ENCODE results near the gene ZNF485.
A peak's percentile ranks its signal among the peaks of the same experiment; 100 is the strongest.
"Not testable (repeated sequence)": the region's sequence is repeated elsewhere in the genome, so short reads cannot be mapped to it uniquely, and the experiment has no call there.

ZNF485 gene

GRCh38 chr10:43606323-43607198, at the start of gene ZNF485:
Gene ZNF485, plus strand, starts transcription at chr10:43606438. Its CDS starts 613 bp downstream, at chr10:43607051.
- peak; percentile 53 to 68 for DNase-seq
- peak within 1 kb of the TSS; percentile 72 to 93 for H3K27ac Mint-ChIP-seq
- ATAC-seq = peak; percentile 94
- peaks cover 10 to 40% of the 10 kb centered on the region in 2 donors for H3K9me3 Mint-ChIP-seq
- H3K4me1 Mint-ChIP-seq = peaks cover 50% of the 10 kb centered on the region
- H3K27me3 Mint-ChIP-seq = no peaks in the 10 kb centered on the region
- peak within 1 kb of the TSS; percentile 82 to 86 for H3K4me3 Mint-ChIP-seq

GRCh38 chr10:43557214-43557613, 49.0 kb upstream of the ZNF485 start:
- DNase-seq = no peak
- no peaks in the 10 kb centered on the region for H3K4me1 Mint-ChIP-seq

GRCh38 chr10:43569681-43570080, 36.6 kb upstream of the ZNF485 start:
- no peak overlapping the region for H3K4me3 Mint-ChIP-seq
- H3K4me1 Mint-ChIP-seq = peaks cover 23% of the 10 kb centered on the region
- ATAC-seq = no peak

More at GRCh38 chr10:43557214-43557613, 49.0 kb upstream of the ZNF485 start:
- ATAC-seq = no peak
- Mint-ChIP-seq H3K4me3 (no peak overlapping the region), H3K27ac (no peak overlapping the region), H3K9me3 (peaks cover 53 to 71% of the 10 kb centered on the region in 2 donors), H3K27me3 (no peaks in the 10 kb centered on the region)

DNA sequence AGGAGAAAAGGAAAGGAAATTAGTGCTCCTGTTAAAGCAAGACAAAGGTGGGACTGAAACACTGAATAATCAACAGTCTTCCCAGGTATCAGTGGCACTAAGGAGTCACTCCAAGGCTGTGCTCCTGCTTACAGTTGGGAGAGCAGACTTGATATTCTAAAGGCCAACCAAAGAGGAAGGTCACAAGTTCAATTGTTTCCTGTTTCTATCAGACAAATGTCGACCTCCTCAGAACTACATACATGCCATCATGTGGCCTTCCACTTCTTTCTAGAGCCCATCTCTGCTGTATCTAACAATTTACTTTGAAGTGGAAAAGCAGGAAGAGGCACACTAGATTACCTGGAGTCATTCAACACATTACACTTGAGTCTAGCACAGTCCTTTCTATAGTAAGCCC, 35.3 kb upstream of the ZNF485 start:
- no peak overlapping the region for H3K27ac Mint-ChIP-seq
- no peaks in the 10 kb centered on the region for H3K27me3 Mint-ChIP-seq
- ATAC-seq (no peak), DNase-seq (no peak)
- no peak overlapping the region for H3K4me3 Mint-ChIP-seq
- peaks cover 35% of the 10 kb centered on the region for H3K4me1 Mint-ChIP-seq
- H3K9me3 Mint-ChIP-seq = peaks cover 14 to 23% of the 10 kb centered on the region in 2 donors

More at GRCh38 chr10:43569681-43570080, 36.6 kb upstream of the ZNF485 start:
- Mint-ChIP-seq H3K9me3 (peaks cover 2 to 10% of the 10 kb centered on the region in 2 donors), H3K27ac (no peak overlapping the region), H3K27me3 (no peaks in the 10 kb centered on the region)
- no peak for DNase-seq

- peaks cover 43% of the 10 kb centered on the region for H3K4me1 Mint-ChIP-seq
- H3K9me3 Mint-ChIP-seq = peaks cover 29 to 42% of the 10 kb centered on the region in 2 donors
- H3K27ac Mint-ChIP-seq = no peak overlapping the region
- DNase-seq (no peak), ATAC-seq (no peak)
- no peaks in the 10 kb centered on the region for H3K27me3 Mint-ChIP-seq
- H3K4me3 Mint-ChIP-seq = peak overlapping the region; percentile 32 to 68
Observed at GRCh38 chr10:43573250-43574000, 32.8 kb upstream of the ZNF485 start.

GRCh38 chr10:43574001-43574892, 32.0 kb upstream of the ZNF485 start, which contains the start of gene ZNF239:
Gene ZNF239, minus strand, starts transcription at chr10:43574616. Its CDS starts 16,537 bp downstream, at chr10:43558079.
- peak within 1 kb of the TSS; percentile 49 to 86 for H3K27ac Mint-ChIP-seq
- peaks cover 34 to 42% of the 10 kb centered on the region in 2 donors for H3K9me3 Mint-ChIP-seq
- H3K4me1 Mint-ChIP-seq = peaks cover 43% of the 10 kb centered on the region

GRCh38 chr10:43574906-43575305, 31.3 kb upstream of the ZNF485 start:
- Mint-ChIP-seq H3K4me3 (peak overlapping the region; percentile 84 to 88), H3K9me3 (peaks cover 34 to 42% of the 10 kb centered on the region in 2 donors), H3K27me3 (no peaks in the 10 kb centered on the region), H3K27ac (peak overlapping the region; percentile 49 to 86), H3K4me1 (peaks cover 43% of the 10 kb centered on the region)
- ATAC-seq (no peak), DNase-seq (no peak)

More at GRCh38 chr10:43574001-43574892, 32.0 kb upstream of the ZNF485 start, which contains the start of gene ZNF239:
- H3K27me3 Mint-ChIP-seq = no peaks in the 10 kb centered on the region
- DNase-seq (peak; percentile 74 to 89), ATAC-seq (peak; percentile 97)
- peak within 1 kb of the TSS; percentile 84 to 88 for H3K4me3 Mint-ChIP-seq

- H3K4me3 Mint-ChIP-seq = peak overlapping the region in 1 of 2 donors; percentile 11
- H3K27me3 Mint-ChIP-seq = no peaks in the 10 kb centered on the region
- peaks cover 34 to 42% of the 10 kb centered on the region in 2 donors for H3K9me3 Mint-ChIP-seq
- H3K27ac Mint-ChIP-seq = peak overlapping the region in 1 of 2 donors; percentile 3
- H3K4me1 Mint-ChIP-seq = peaks cover 38% of the 10 kb centered on the region
- ATAC-seq (no peak), DNase-seq (no peak)
Observed at GRCh38 chr10:43576062-43576461, 30.2 kb upstream of the ZNF485 start.

DNA sequence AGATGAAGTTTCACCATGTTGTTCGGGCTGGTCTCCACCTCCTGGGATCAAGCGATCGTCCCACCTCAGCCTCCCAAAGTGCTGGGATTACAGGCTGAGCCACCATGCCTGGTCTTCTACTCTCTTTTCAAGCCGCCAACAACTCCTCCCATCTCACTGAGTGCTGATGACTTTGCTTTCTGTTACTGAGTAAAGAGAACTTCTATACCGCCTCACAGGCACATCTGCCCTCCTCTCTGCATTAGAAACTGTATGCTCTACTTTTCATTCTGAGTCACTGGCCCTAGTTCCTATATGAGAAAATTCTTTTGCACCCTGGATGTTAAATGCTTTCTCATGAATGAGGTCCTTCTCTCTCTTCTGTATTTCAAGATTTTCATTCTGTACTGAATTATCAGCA, 29.7 kb upstream of the ZNF485 start:
- Mint-ChIP-seq H3K27ac (no peak overlapping the region), H3K27me3 (no peaks in the 10 kb centered on the region), H3K9me3 (peaks cover 34 to 42% of the 10 kb centered on the region in 2 donors), H3K4me1 (peaks cover 33% of the 10 kb centered on the region), H3K4me3 (no peak overlapping the region)
- ATAC-seq (no peak), DNase-seq (no peak)

GRCh38 chr10:43584051-43584450, 22.2 kb upstream of the ZNF485 start:
- Mint-ChIP-seq H3K27me3 (peaks cover under 1% of the 10 kb centered on the region), H3K9me3 (no peaks in the 10 kb centered on the region), H3K4me3 (no peak overlapping the region), H3K27ac (no peak overlapping the region), H3K4me1 (peaks cover 9% of the 10 kb centered on the region)
- DNase-seq (no peak), ATAC-seq (no peak)

GRCh38 chr10:43585046-43585445, 21.2 kb upstream of the ZNF485 start:
- DNase-seq (no peak), ATAC-seq (no peak)
- peaks cover 10% of the 10 kb centered on the region for H3K27me3 Mint-ChIP-seq
- no peaks in the 10 kb centered on the region for H3K9me3 Mint-ChIP-seq
- H3K27ac Mint-ChIP-seq = no peak overlapping the region
- H3K4me3 Mint-ChIP-seq = no peak overlapping the region
- H3K4me1 Mint-ChIP-seq = peaks cover 9% of the 10 kb centered on the region

GRCh38 chr10:43585981-43586729, 20.1 kb upstream of the ZNF485 start:
- Mint-ChIP-seq H3K4me1 (peaks cover 9% of the 10 kb centered on the region), H3K27ac (no peak overlapping the region), H3K4me3 (no peak overlapping the region), H3K9me3 (no peaks in the 10 kb centered on the region), H3K27me3 (peaks cover 14% of the 10 kb centered on the region)
- DNase-seq (no peak), ATAC-seq (no peak)

- H3K4me1 Mint-ChIP-seq, H3K27ac Mint-ChIP-seq, H3K4me3 Mint-ChIP-seq, DNase-seq, ATAC-seq, H3K9me3 Mint-ChIP-seq: not testable (repeated sequence)
- H3K27me3 Mint-ChIP-seq = peaks cover 14% of the 10 kb centered on the region
Observed at GRCh38 chr10:43586730-43587115, 19.5 kb upstream of the ZNF485 start.

DNA sequence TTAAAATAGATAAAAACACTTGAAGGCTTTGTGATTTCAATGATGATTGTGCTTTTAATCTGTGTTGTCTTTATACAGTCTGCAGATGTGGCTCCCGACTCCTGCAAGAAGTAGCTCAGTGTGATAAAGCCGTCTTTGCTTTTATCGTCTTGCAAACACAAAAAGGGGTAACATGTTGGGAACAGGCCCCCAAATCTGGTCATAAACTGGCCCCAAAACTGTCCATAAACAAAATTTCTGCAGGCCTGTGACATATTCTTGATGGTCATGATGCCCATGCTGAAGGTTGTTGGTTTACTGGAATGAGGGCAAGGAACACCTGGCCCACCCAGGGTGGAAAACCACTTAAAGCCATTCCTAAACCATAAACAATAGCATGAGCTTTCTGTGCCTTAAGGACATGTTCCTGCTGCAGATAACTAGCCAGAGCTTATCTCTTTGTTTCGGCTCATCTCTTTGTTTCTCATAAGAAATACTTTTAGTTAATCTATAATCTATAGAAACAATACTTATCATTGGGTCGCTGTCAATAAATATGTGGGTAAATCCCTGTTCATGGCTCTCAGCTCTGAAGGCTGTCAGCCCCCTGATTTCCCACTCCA, 14.8 kb upstream of the ZNF485 start:
- peaks cover 11 to 15% of the 10 kb centered on the region in 2 donors for H3K9me3 Mint-ChIP-seq
- no peak for DNase-seq
- no peak overlapping the region for H3K27ac Mint-ChIP-seq
- no peak for ATAC-seq
- peaks cover 21% of the 10 kb centered on the region for H3K4me1 Mint-ChIP-seq
- H3K27me3 Mint-ChIP-seq = peaks cover 23% of the 10 kb centered on the region
- H3K4me3 Mint-ChIP-seq = no peak overlapping the region

All from stimulated activated naive CD8-positive, alpha-beta T cell treated with anti-CD3 and anti-CD28 coated beads, Interleukin-15, amount 100 ng/mL, for 72 hours (primary cell).